GM21723 (cell line): ENCODE data around the gene CDCA7L.

Source experiments
- ATAC-seq: cut with Tn5 transposase; IDR thresholded peaks from one replicate; pipeline ENCODE4 v1.9.1; 2021; ENCODE audit warnings: mild to moderate bottlenecking, moderate library complexity; ENCODE audit not compliant: unreplicated experiment

Gene CDCA7L, protein sequence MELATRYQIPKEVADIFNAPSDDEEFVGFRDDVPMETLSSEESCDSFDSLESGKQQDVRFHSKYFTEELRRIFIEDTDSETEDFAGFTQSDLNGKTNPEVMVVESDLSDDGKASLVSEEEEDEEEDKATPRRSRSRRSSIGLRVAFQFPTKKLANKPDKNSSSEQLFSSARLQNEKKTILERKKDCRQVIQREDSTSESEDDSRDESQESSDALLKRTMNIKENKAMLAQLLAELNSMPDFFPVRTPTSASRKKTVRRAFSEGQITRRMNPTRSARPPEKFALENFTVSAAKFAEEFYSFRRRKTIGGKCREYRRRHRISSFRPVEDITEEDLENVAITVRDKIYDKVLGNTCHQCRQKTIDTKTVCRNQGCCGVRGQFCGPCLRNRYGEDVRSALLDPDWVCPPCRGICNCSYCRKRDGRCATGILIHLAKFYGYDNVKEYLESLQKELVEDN

DNA sequence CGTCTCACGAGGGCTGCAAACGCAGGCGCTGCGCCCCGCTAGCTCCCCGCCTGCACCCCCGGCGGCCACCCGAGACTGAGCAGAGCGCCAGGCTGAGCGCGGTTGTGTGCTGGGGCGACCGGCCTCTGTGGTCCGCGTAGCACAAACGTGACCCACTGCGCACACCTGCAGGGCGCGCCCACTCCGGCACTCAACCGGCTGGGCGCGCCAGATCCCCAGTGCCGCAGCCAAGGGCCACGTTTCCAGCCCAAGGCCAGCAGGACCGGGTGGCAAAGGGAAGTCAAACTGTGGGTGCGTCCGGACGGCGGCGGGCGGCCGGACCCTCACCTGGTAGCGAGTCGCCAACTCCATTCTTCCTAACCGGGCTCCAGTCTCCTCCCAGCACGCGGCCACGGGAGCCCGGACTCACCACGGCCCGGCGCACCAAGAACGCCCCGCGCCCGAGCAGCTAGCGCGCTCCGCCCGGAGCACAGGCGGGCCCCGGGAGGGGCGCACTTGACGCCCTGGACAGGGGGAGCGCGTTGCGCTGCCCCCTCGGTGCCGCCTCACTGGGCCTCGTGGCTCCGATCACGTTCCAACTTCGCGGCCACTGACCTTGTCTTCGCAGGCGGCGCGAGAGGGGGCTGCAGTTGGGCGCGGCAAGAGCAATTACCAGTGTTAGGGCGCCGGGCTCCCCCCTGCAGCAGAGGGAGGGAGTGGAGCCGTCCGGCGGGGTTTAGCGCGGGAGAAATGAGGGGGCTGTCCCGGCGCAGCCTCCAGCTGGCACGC, at the start of gene CDCA7L:
TSS of gene CDCA7L (minus strand) at position 446 of the 768 bp plus-strand sequence. CDS start at position 351, 95 bp downstream.
- peak; percentile 89 for ATAC-seq

DNA sequence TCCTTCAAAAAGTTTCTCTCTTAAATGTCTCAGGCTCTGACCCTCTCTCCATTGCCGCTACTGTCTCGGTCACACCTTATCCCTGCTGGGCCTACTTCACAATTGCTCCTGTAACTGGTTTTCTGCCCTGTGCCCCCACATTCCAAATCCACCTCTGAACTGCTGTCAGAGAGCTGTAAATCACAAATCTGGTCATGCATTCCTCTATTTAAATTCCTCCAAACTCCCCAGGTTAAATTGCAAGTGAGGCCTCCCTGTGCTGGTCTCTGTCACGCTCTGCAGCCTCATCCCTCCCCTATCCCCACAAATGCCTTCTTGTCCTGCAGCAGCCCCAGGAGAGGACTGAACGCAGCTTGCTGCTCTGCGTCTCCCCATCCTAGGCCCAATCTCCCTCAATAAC, 40.4 kb upstream of the CDCA7L start:
- ATAC-seq = no peak

DNA sequence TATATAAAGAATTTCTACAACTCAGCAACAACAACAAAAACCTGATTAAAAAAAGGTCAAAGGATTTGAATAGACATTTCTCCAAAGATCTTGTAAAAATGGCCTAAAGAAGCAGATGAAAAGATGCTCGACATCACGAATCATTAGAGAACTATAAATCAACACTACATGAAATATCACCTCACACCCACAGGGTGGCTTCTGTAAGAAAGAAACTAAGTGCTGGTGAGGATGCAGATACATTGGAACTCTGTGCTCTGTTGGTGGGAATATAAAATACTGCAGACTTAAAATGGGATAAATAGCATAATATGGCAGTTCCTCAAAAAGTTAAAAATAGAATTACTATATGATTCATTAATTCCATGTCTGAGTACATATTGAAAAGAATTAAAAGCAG, 38.3 kb upstream of the CDCA7L start:
- no peak for ATAC-seq

DNA sequence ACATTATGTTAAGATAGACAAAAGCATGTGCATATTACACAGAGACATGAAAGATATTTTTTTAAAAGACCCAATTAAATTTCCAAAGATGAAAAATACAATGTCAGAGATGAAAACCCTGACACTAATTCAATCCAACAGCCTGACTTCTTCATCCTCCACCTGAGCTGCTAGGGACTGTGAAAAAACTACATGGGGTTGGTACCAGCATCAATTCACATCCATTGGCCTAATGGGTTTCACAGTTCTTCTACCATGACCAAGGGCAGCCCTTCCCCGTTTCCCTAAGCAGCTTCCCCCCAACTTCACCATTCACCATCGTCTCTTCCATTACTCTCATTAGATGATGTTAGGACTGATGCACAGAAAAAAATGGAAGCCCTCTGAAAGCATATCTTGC, 37.4 kb upstream of the CDCA7L start:
- ATAC-seq = no peak

DNA sequence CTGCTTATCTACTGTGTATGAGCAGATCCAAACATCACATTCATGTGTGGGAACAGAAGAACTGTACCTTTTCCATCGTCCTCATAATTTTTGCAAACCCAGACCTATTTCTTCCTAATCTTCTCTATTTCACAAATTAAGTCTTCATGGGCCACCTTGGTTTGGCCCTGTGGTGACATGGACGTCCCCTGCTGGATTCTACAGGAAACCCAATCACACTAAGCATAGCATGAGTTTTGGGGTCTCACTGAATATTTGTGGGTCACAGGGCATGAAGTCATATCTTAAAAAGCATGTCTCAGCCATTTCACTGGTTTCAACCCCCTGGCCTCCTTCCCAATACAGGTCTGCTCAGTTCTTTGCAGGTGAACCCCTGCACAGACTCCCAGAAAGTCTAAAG, 35.8 kb upstream of the CDCA7L start:
- ATAC-seq = no peak

DNA sequence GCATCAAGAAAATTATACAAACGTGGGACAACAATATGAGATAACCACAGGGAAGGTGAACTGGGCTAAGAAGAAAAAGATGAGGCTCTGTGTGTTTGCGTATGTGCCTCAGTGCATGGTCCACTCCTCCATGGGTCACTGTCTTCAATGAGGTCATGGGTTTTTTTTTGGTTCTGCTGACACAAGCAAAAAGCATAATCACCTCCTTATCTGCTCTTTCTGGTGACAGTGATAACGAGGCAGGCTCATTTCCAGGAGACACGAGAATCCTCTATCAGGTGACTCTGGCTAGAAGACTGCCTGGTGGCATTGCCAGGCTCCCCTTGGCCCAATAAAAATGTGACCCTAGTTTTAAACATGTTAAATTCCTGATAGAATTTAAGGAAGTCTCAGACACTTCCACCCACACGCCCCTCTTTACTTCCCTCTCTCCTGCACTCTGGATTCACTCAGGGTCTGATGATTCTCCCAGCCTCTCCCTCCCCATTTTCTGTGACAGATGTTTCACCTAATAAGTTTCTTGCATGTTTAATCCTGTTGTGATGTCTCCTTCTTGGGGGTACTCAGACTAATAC, 35.3 kb upstream of the CDCA7L start:
- ATAC-seq = no peak

DNA sequence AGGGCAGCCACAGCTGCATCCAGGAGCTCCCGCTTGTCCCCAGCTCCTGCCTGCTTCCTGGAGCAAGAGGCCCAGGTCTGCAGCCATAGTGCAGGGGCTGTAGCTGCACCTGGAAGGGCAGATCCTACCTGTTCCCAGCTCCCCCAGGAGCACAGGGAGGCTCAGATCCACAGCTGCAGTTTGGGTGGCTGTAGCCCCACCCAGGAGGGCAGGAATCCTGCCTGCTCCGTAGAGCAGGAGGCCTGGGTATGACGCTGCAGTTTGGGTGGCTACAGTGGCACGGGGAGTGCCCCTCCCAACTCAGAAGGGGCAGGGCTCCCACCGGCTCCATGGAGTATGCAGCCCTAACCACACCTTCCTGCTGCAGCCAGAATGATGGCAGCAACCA, 26.7 kb upstream of the CDCA7L start:
- ATAC-seq = no peak

DNA sequence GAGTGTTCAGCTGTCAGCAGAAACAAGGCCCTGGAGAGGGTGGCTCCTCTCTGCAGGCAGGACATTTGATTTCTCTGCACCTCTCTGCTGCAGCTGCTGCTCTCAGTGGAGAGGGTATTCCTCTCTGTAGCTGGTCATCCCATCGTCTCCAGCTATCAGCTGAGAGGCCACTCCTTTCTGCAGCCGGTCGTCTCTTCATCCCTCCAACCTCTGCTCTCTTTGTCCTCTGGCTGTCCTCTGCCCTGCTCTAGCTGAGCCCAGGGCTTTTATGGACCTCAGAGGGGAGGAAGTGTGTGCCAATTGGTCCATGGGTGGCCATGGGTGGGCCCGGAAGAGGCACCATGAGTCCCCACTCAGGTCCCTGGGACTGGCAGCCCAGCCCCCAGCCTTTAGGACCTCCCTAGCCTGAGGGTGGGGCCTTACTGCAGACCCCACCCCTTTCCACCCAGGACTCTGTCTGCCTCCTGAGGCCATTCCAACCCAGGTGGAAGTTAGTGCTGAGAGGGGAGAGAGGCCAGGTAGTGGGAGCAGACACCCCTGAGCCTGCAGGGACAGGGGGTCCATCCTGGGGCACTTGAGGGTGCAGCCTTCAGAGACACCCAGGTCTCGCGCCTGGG, 26.2 kb upstream of the CDCA7L start:
- no peak for ATAC-seq

DNA sequence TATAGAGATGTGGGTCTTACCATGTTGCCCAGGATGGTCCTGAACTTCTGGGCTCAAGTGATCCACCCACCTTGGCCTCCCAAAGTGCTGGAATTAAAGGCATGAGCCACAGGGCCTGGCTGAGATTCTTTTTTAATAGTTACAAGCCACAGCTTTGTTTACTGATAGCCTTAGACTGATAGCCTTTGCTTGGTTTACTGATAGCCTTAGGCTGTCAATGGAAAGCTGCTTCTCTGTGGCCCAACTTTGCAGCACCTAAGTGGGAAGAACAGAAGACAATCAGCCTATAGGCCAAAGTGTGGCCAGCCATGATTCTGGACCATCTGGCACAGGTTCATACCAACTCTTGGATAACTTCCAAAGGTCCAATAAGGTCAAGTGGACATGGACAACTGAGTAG, 24.1 kb upstream of the CDCA7L start:
- ATAC-seq = no peak

DNA sequence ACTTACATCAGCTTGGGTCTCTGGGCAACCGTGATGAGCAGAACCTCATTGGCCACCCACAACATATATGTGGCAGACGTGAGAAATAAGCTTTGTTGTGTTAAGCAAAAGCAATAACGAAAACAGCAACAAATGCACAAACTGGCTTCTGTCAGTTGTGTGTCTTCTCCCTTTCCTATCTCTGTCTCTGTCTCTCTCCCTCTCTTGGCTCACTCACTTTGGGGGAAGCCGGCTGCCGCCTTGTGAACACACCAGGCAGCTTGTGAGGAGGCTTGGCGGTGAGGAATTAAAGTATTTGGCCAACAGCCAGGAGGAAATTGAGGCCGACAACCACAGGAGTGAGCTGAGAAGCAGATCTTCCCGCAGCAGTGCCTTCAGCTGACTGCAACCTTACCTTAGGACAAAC, 21.9 kb upstream of the CDCA7L start:
- ATAC-seq = no peak

DNA sequence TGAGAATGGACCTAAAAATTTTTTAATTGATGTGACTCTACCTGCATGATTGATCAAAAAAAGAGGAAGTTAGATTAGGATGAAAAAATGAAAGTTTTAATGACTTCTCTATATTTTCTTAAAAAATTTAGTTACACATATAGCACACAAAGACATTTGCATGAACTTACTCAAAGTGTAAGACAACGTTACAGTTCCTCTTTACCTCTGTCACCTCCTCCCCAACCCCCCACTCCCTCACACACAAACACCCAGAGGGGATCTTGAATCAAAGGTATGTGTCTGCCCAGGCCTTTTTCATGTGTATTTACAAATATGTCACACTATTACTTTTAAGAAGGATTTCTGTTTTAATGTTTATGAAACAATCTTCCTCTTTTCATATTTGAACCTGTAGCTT, 20.6 kb upstream of the CDCA7L start:
- ATAC-seq = peak; percentile 94

DNA sequence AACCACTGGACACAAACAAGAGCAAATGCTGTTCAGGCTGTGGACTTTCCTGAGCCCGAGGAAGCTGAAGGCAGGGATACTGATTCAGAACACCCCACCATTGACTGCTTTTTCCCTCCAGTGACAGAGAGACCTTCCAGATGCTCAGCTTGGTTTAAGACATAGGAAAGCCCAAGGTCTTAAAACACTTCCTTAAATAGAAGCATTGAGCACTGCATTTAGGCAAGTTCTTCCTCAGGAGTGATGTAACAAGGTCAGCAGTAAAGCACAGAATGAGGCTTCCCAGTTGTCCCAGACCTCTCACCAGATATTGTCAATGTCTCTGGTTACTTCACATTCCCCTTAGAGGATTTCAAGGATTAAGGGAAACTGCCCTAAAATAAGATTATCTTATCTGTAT, 19.6 kb upstream of the CDCA7L start:
- ATAC-seq = no peak

DNA sequence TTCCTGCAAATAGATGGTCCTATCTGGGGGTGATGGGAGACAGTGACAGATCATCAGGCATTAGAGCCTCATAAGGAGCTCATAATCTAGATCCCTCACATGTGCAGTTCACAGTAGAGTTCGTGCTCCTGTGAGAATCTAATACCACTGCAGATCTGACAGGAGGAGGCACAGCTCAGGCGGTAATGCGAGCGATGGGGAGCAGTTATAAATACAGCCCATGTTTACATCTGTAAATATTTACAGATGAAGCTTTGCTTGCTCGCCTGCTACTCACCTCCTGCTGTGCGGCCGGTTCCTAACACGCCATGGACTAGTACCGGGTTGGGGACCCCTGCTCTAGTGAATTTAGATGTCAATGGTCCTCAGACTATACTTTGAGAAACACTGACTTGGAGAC, 17.0 kb upstream of the CDCA7L start:
- ATAC-seq = no peak

DNA sequence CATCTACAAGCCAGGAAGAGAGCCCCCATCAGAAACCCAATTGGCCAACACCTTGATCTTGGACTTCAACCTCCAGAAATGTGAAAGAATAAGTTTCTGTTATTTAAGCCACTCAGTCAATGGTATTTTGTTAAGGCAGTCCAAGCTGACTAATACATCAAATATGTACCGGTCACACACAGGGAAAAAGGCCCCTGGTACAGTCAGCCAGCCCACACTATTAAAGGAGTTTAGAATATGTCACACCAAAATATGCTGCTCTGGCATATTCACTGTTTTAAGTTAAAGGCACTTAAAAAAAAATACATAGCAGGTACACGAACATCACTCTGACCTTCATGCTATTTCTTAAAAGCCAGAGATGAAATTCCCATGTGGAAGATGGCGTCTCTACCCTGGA, 15.2 kb upstream of the CDCA7L start:
- no peak for ATAC-seq

DNA sequence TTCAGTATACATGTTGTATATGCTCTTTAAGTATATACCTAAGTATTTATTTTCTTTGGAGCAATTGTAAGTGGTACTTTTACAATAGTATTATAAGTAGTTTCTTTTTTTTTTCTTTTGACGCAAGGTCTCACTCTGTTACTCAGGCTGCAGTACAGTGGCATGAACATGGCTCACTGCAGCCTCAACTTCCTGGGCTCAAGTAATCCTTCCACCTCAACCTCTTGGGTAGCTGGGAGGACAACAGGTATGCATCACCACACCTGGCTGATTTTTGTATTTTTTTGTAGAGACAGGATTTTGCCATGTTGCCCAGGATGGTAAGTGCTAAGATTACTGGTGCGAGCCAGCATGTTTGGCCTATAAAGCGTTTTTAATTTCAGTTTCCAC, 13.7 kb upstream of the CDCA7L start:
- no peak for ATAC-seq

DNA sequence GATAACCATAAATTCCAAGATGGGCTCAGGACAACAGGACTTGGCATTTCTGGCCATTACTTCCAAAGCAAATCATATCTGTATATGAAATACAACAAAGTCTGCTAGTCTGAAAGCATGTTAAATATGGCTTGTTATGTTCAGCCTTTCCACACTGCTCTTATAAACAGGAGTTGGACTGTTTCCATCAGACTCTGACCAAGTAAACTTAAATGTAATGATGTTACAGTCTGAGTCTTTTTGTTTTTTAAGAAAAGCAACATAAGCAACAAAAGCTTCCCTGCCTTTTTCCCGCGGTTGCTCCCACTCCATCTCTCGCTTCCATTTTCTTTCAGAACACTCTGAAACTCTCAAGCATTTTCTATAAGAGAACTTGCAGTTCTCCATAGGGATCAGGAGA, 8.1 kb upstream of the CDCA7L start:
- ATAC-seq = no peak

DNA sequence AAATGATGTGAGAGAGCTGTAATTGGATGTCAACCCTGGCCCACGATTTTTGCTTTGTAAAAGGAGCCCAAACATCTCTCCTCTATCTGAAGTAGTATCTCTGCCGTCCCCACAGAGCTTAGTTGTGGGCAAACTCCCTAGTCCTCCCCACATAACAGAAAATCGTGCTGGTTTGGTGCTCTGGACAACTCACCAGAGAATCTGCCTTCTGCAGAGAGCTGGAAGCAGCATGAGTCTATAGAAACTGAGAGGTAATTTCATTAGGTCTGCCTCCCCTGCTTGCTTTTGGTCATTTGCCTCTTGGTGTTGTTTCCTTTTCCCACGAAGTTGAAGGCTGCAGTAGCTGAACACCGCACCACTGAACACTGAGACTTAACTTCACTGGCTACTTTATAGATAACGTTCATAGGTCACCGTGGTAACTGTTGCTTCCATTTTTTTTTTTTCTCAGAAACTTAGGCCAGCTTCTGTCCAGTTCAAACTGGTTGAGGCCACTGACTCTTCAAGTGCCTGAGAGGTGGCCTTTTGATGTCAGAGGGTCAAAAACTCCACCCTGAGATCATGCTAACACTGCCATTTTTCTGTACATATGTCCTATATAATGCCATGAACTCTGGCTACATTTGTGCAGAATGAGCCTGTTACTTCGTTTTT, 3.3 kb upstream of the CDCA7L start:
- ATAC-seq = no peak

DNA sequence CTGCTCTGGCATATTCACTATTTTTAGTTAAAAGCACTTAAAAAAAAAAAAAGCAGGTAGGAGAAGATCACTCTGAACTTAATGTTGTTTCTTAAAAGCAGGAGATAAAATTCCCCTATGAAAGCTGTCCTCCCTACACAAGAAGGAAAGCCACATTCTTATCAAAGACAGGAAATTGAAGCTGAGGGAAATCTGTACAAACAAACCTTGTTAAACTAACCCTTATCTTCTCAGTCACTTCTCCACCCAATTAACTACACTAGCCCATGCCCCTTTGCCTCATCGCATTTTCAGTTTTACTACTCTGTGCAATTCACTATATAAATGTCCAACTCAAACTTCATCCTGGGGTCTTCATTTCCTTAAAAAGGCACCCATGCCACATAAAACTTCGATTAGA, 2.7 kb upstream of the CDCA7L start:
- no peak for ATAC-seq

DNA sequence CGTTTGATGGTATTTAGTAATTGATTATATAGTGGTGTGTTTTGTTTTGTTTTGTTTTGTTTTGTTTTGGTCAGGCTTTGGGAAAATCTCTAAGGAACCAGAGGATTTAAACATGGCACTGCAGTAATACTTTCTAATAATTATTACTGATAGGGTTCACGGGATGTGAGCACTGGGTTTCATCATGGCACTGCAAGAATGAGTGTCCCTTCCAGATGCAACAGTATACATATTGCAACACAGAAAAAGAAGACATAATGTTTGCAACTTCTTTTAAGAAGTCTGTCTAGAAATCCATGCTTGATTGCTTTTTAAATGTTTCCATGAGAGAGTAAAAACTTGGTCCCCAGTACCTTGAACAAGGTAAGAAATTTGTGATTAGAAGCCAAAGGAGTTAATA, 2.2 kb upstream of the CDCA7L start:
- no peak for ATAC-seq

DNA sequence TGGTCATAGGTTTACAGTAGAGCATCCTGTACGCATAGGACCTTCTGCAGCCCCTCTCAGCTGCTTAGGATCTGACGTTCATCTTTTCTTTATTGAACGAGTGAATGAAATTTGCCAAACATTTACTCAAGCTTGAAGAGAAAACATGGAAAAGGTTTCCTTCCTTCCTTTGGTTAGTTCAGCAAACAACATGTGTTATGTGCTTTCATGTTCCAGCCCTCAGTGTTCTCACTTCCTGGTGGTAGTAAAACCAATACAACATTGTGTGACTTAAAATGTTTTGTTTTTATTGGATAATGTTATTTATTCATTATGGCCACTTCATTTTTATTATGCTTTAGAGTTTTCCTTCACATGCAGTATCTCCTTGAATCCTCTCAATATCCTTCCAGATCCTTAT, 1.4 kb upstream of the CDCA7L start:
- ATAC-seq = no peak

DNA sequence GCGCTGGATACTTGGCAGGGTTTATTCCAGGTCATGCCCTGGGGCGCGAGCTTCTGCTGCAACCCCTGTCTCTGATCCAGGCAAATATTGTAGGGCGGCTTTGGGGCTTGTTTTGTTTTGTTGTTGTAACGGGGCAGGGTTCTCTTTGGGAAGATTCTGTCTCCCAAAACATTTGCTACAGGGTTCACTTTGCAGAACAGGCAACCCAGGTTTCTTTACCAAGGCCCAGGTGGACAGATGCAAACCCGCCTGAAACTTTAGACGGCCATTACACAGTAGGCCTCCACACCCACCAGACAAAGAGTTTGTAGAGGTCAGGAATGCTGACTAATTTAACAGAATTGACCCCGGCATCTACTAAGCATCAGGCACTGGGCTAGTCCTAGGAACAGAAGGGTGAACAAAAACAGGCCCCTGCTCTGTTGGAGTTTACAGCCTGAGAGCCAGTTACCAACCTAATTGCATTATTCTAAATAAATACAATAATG, 567 bp upstream of the CDCA7L start:
- no peak for ATAC-seq
